NB4 (cell line): ENCODE results near the gene PHLDA3.

ENCODE experiments used
- DNase-seq: peaks from one replicate; pipeline ENCODE4 v3.0.0; 2010; ENCODE audit warnings: low read depth
- H3K4me3 ChIP-seq: one replicate; pipeline ENCODE4 v1.5.1; 2011; ENCODE audit warnings: mild to moderate bottlenecking, low read depth, low read length, moderate library complexity
- CTCF ChIP-seq: IDR thresholded peaks from one replicate; pipeline ENCODE4 v1.5.1; 2012; ENCODE audit warnings: low read depth, low read length
- MYC ChIP-seq: IDR thresholded peaks from 2 replicates; pipeline ENCODE4 v1.6.1; 2011; ENCODE audit warnings: low read depth, low read length
- POLR2A ChIP-seq: IDR thresholded peaks from 2 replicates; pipeline ENCODE4 v1.6.1; 2011; ENCODE audit warnings: mild to moderate bottlenecking; ENCODE audit not compliant: insufficient read length; ENCODE audit errors: extremely low read depth
- TF ChIP-seq, protein P1 (sequence below): IDR thresholded peaks from 2 replicates; pipeline ENCODE4 v1.6.1; 2011; ENCODE audit warnings: low read depth, low read length

The PHLDA3 gene

DNA sequence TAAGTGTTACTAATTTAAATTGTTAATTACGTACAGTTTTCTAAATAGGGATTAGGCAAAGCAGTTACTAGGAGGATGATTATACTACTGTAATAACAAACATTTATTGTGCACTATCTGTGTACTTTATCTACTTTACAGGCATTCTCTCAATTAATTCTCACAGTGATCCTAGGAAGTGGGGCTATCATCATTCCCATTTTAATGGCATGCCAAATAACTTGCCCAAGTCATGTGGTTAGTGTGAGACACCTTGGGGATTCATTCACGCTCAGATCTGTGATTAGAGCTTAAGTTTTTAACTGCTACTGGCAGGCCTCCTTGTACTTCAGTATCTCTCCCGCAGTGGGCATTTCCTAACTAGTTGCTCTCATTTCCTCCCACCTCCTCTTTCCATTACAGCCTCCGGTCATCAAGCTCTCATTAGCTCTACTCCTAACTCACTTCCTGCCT lies 11.5 kb downstream of the PHLDA3 start:
- no peak overlapping the region for H3K4me3 ChIP-seq
- DNase-seq = no peak
- no peak for TF ChIP-seq POLR2A
- no peak for TF ChIP-seq CTCF
- TF ChIP-seq, protein P1, sequence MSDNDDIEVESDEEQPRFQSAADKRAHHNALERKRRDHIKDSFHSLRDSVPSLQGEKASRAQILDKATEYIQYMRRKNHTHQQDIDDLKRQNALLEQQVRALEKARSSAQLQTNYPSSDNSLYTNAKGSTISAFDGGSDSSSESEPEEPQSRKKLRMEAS = no peak
- no peak for TF ChIP-seq MYC

GRCh38 chr1:201456499-201457309 lies 12.3 kb downstream of the PHLDA3 start:
- TF ChIP-seq, protein P1 = no peak
- TF ChIP-seq POLR2A (no peak), MYC (no peak), CTCF (no peak)
- H3K4me3 ChIP-seq = no peak overlapping the region
- DNase-seq = peak; percentile 60

DNA sequence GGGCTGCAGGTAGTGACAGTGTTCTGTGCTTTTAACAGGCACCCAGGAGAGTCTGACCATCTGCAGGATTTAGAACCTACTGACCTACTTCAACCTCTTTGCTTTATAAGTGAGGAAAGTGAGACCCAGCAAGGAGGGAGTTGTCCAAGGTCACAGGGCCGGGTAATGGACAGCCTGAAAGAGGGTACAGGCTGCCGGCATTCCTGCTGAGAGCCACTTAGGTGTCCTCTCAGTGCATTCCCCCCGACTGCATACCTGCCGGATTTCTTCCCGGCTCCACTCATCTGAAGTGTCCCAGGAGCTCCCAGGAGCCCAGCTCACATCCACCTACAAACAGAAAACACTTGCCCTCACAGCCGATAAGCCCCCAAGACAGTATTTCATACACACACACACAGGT lies 13.9 kb downstream of the PHLDA3 start:
- TF ChIP-seq CTCF (no peak), MYC (no peak), POLR2A (no peak)
- TF ChIP-seq, protein P1 = no peak
- DNase-seq = no peak
- H3K4me3 ChIP-seq = no peak overlapping the region

DNA sequence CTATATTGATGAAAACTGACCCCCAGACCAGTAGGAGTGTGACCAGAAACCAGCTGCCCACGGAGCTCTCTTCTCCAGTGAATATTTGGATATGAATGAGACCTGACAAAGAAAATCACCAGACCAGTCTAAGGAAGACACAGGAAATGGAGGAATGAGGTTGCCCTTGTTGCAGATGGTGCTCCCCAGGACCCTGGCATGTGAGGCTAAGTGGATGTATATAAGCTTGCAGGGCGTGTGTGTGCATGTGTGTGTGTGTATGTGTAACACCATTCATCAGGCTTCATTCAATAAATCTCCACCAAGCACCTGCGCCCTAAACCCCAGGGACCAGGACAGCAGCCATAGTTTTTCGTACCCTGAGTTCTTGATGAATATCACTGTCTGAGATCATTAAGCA lies 14.4 kb downstream of the PHLDA3 start:
- no peak for DNase-seq
- TF ChIP-seq CTCF (no peak), MYC (no peak)
- TF ChIP-seq, protein P1 = no peak
- no peak overlapping the region for H3K4me3 ChIP-seq

GRCh38 chr1:201452866-201453265 lies 16.1 kb downstream of the PHLDA3 start:
- TF ChIP-seq CTCF (no peak), MYC (no peak), POLR2A (no peak)
- TF ChIP-seq, protein P1 = no peak
- DNase-seq = peak; percentile 34
- H3K4me3 ChIP-seq = no peak overlapping the region
